ENCODE measurements around the gene PERM1. TPM values are rescaled to one million over a fixed set of nuclear protein-coding genes. Genes with fewer than 3 reads are reported as not detected.

The PERM1 gene
- total and polyA plus RNA-seq, 7 donors = 13.9 to 249 (median 80.3) TPM

DNA sequence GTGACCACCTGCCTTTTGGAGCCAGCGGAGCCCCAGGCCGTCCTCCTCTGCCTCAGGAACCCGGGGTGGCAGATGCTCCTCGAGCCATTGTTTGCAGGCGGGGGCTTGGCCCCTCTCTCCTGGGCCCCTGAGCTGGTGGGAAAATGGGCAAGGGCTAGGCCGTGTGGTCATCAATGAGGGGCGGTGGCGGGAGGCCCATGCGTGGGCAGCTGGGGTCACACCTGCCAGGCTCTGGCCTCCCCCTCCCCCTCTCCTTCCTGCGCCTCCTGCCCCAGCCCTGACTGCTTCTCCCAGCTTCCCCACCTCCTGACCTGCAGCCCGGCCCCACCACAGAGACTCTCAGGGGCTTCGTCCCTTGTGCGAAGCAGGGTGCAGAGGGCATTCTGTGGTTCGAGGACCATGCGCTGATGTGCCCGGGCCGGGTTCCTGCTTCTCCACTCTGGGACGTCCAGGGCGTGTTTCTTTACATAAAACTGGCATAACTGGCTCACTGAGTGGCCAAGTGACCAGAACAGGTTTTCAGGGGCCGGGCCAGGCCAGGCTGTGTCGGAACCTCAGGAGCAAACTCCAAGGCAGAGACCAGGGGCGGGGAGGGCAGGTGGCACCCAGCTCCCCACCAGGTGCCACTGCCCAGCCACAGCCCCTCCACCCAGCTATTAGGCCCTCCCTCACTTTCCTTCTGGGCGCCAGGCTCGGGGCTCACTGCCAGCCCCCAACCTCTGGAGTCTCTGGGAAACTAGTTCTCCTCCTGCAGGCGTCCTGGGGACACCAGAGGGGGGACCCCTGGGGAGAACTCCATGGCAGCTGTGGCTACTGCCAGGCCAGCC is 48.9 kb downstream of the PERM1 start:
- Histone ChIP-seq H3K27me3 (ENCODE audit: insufficient read depth in 3 of 3, low read length in 2 of 3) (peaks cover 0 to 82% (median 10%) of the 10 kb centered on the region in 3 donors), H3K36me3 (ENCODE audit: insufficient read depth in 1 of 2, low read depth in 1 of 2) (no peaks in the 10 kb centered on the region), H3K4me3 (no peak overlapping the region), H3K27ac (no peak overlapping the region), H3K4me1 (peaks cover 8% of the 10 kb centered on the region), H3K9me3 (no peaks in the 10 kb centered on the region)
- whole genome bisulfite sequencing, 3 donors = 58 to 65% (median 61%) methylated on average over 20 to 25 of the region's 25 CpGs
- intact Hi-C loops (cut with DNase I) = no loop called here
- no peak for ATAC-seq
- TF ChIP-seq, protein P1, sequence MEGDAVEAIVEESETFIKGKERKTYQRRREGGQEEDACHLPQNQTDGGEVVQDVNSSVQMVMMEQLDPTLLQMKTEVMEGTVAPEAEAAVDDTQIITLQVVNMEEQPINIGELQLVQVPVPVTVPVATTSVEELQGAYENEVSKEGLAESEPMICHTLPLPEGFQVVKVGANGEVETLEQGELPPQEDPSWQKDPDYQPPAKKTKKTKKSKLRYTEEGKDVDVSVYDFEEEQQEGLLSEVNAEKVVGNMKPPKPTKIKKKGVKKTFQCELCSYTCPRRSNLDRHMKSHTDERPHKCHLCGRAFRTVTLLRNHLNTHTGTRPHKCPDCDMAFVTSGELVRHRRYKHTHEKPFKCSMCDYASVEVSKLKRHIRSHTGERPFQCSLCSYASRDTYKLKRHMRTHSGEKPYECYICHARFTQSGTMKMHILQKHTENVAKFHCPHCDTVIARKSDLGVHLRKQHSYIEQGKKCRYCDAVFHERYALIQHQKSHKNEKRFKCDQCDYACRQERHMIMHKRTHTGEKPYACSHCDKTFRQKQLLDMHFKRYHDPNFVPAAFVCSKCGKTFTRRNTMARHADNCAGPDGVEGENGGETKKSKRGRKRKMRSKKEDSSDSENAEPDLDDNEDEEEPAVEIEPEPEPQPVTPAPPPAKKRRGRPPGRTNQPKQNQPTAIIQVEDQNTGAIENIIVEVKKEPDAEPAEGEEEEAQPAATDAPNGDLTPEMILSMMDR (IDR thresholded peaks at IDR 0.05) = no peak
- DNase-seq = no peak

DNA sequence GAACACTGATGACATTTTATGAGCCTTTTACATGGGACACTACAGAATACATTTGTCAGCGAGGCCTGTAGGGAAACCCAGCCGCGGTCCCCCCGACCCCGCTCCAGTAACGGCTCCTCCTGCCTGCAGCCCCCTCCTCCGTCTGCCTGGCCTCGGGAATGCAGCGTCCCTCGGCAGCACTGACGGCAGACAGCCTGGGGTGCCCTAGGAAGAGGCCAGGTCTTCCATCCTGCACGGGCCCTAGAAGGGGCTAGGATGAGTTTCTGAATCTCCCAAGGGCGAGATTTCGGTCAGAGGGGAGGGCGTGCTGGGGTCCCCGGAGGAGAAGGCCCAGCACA is 49.8 kb downstream of the PERM1 start:
- Histone ChIP-seq H3K27me3 (ENCODE audit: insufficient read depth in 3 of 3, low read length in 2 of 3) (peaks cover 0 to 84% (median 15%) of the 10 kb centered on the region in 3 donors), H3K9me3 (no peaks in the 10 kb centered on the region), H3K27ac (no peak overlapping the region), H3K36me3 (ENCODE audit: insufficient read depth in 1 of 2, low read depth in 1 of 2) (no peaks in the 10 kb centered on the region), H3K4me1 (peaks cover 8% of the 10 kb centered on the region), H3K4me3 (no peak overlapping the region)
- intact Hi-C loops (cut with DNase I) = no loop called here
- no peak for DNase-seq
- whole genome bisulfite sequencing, 3 donors = 58 to 66% (median 59%) methylated on average over 16 of the region's 16 CpGs
- ATAC-seq = no peak
- TF ChIP-seq, protein P1 (IDR thresholded peaks at IDR 0.05) = no peak

DNA sequence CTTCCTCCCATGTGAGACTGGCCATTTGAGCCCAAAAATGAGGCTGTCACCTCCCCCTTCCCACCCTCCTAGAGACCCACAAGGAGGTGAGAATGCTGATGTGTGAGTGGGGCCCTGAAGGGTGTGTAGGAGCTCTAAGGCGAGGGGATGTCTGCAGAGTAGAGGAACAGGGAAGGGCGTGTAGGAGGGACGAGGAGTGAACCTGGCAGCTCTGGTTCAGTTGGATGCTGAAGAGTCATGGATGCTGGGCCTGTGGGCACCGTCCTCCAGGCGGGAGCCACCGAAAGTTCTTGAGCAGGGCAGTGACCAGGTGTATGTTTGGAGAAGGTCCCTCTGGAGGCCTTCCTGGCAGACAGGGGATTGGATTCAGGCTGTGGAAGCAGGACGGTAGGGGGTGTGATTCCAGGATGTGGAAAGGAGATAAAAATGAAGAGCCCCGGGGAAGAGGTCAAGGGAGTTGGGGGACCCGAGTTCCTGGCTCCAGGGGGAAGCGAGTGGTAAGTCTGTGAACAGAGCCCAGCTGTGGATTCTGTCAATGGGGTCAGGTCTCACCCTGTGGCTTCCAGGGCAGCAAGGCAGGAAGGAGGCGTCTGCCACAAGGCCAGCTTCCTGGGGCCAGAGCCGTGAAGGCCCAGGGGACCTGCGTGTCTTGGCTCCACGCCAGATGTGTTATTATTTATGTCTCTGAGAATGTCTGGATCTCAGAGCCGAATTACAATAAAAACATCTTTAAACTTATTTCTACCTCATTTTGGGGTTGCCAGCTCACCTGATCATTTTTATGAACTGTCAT is 50.3 kb downstream of the PERM1 start:
- intact Hi-C loops (cut with DNase I) = no loop called here
- ATAC-seq = no peak
- Histone ChIP-seq H3K4me3 (no peak overlapping the region), H3K9me3 (no peaks in the 10 kb centered on the region), H3K4me1 (peaks cover 8% of the 10 kb centered on the region), H3K27ac (no peak overlapping the region), H3K36me3 (ENCODE audit: insufficient read depth in 1 of 2, low read depth in 1 of 2) (no peaks in the 10 kb centered on the region), H3K27me3 (ENCODE audit: insufficient read depth in 3 of 3, low read length in 2 of 3) (peaks cover 0 to 84% (median 19%) of the 10 kb centered on the region in 3 donors)
- no peak for DNase-seq
- 41 to 45% (median 45%) methylated on average over 15 of the region's 15 CpGs for WGBS, 3 donors
- TF ChIP-seq, protein P1 (IDR thresholded peaks at IDR 0.05) = no peak

DNA sequence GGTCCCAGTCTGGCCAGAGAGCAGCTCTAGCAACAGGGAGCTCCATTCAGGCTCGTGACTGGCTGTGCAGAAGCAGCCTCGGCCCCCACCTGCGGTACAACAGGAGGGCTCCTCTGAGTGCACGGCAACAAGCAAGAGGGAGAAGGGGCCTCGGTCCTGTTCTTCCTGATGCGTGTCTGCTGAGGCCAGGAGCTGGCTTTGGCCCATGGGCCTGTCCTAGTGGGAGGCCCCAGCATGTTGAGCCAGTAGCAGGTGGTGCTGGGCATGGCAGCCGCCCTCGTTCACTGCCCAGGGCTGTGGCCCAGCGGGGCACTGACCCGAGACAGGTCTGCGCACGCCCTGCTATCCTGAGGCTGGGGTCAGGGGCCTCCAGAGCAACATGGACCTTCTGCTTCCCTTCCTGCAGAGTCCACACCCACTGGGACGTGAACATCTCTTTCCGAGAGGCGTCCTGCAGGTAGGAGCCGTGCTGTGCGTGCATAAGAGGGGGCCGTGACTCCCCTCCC is 51.2 kb downstream of the PERM1 start:
- Histone ChIP-seq H3K4me1 (peaks cover 5% of the 10 kb centered on the region), H3K4me3 (no peak overlapping the region), H3K36me3 (ENCODE audit: insufficient read depth in 1 of 2, low read depth in 1 of 2) (no peaks in the 10 kb centered on the region), H3K9me3 (no peaks in the 10 kb centered on the region), H3K27ac (no peak overlapping the region), H3K27me3 (ENCODE audit: insufficient read depth in 3 of 3, low read length in 2 of 3) (peaks cover 0 to 84% (median 25%) of the 10 kb centered on the region in 3 donors)
- TF ChIP-seq, protein P1 (IDR thresholded peaks at IDR 0.05) = no peak
- ATAC-seq (no peak), DNase-seq (no peak)
- 46 to 67% (median 48%) methylated on average over 16 to 18 of the region's 18 CpGs for WGBS, 3 donors
- intact Hi-C loops (cut with DNase I) = no loop called here
